GM18498 (cell line): Measurements from ENCODE around the gene BANP.
"Not testable (repeated sequence)": the region's sequence is repeated elsewhere in the genome, so short reads cannot be mapped to it uniquely, and the experiment has no call there.

Experiments
- ATAC-seq: cut with Tn5 transposase; IDR thresholded peaks from one replicate; pipeline ENCODE4 v1.9.1; 2021; ENCODE audit warnings: mild to moderate bottlenecking, moderate library complexity; ENCODE audit not compliant: unreplicated experiment

The BANP gene

GRCh38 chr16:87926246-87927194 lies 24.7 kb upstream of the BANP start:
- no peak for ATAC-seq

GRCh38 chr16:87927195-87927562 lies 24.1 kb upstream of the BANP start:
- no peak for ATAC-seq

- ATAC-seq, result no peak
Measured at GRCh38 chr16:87929986-87930385, 21.2 kb upstream of the BANP start.

- ATAC-seq, result no peak
Measured at GRCh38 chr16:87930456-87930855, 20.8 kb upstream of the BANP start.

GRCh38 chr16:87931504-87931903 lies 19.7 kb upstream of the BANP start:
- no peak for ATAC-seq

- not testable (repeated sequence) for ATAC-seq
Measured at GRCh38 chr16:87932475-87933139, 18.6 kb upstream of the BANP start.

- ATAC-seq, result no peak
Measured at GRCh38 chr16:87933140-87933495, 18.1 kb upstream of the BANP start.

- ATAC-seq, result not testable (repeated sequence)
Measured at GRCh38 chr16:87934752-87935425, 16.3 kb upstream of the BANP start.

- not testable (repeated sequence) for ATAC-seq
Measured at GRCh38 chr16:87936016-87936374, 15.2 kb upstream of the BANP start.

GRCh38 chr16:87936375-87937230 lies 14.6 kb upstream of the BANP start, which contains the start of gene CA5A:
TSS of gene CA5A (minus strand) at chr16:87936529. CDS start at chr16:87936450, 79 bp downstream.
- no peak for ATAC-seq

GRCh38 chr16:87937231-87937542 lies 14.0 kb upstream of the BANP start:
- not testable (repeated sequence) for ATAC-seq

- no peak for ATAC-seq
Measured at GRCh38 chr16:87938412-87938949, 12.8 kb upstream of the BANP start.

GRCh38 chr16:87939562-87940423 lies 11.4 kb upstream of the BANP start:
- no peak for ATAC-seq

GRCh38 chr16:87942680-87943079 lies 8.6 kb upstream of the BANP start:
- ATAC-seq, result no peak

- no peak for ATAC-seq
Measured at GRCh38 chr16:87945351-87946042, 5.7 kb upstream of the BANP start.

- ATAC-seq, result no peak
Measured at GRCh38 chr16:87946596-87947347, 4.5 kb upstream of the BANP start.

- no peak for ATAC-seq
Measured at GRCh38 chr16:87947356-87948118, 3.7 kb upstream of the BANP start.

GRCh38 chr16:87948119-87948545 lies 3.1 kb upstream of the BANP start:
- ATAC-seq, result no peak
